Measurements from ENCODE around the gene UBE2H.

GRCh38 chr7:129840757-129841156 is 112.0 kb downstream of the UBE2H start:
- TF ChIP-seq CTCF (conservative IDR thresholded peaks at IDR 0.05; ENCODE audit: low read length) (no peak), EZH2phosphoT487 (IDR thresholded peaks at IDR 0.05; ENCODE audit: borderline replicate concordance) (peak; percentile 18; the same call in 1 of the 2 replicates)

All from Loucy (cell line).